OCI-M1 (cell line): Measurements from ENCODE around the gene AIF1.

Experiments
- DNase-seq: peaks from one replicate; lab custom pipeline; 2025; lab: John Stamatoyannopoulos, UW

Gene AIF1

DNA sequence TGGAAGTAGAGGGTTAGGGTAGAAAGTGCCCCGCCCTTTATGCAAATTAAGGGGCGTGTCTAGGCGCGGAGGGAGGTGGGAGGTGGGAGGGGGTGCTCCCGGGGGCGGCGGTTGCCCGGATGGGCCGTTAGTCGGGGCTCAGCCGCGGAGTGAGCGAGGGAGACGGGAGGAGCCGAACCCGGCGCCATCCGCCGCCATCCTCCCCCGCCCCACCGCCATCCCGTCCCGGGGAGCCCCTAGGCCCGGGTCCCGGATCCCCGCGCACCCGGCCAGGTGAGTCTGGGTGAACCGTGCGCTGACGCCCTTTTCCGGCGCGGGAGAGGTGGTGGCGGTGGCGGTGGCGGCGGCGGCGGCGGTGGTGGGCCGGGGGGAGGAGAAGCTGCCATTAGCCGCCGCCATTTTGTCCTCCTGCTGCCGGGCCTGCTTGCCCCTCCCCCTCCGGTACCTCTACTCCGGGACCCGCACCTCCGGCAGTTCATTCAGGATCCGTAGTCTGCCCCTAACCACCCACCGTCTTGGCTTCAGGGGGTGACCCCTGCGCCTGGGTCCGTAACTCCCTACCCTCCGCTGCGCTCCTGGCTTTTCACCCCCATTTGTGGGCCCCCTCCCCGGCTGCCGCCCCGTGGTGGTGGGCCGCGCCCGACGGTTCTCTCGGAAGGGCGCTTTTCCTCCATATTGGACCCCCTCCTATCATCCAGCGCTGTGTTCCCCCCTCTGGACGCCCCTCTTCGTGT is 5.7 kb downstream of the AIF1 start, which contains the start of gene PRRC2A:
TSS of gene PRRC2A (plus strand) at position 130 of the 734 bp plus-strand sequence. CDS start 2,075 bp downstream, outside the sequence.
- DNase-seq, result peak; percentile 93

DNA sequence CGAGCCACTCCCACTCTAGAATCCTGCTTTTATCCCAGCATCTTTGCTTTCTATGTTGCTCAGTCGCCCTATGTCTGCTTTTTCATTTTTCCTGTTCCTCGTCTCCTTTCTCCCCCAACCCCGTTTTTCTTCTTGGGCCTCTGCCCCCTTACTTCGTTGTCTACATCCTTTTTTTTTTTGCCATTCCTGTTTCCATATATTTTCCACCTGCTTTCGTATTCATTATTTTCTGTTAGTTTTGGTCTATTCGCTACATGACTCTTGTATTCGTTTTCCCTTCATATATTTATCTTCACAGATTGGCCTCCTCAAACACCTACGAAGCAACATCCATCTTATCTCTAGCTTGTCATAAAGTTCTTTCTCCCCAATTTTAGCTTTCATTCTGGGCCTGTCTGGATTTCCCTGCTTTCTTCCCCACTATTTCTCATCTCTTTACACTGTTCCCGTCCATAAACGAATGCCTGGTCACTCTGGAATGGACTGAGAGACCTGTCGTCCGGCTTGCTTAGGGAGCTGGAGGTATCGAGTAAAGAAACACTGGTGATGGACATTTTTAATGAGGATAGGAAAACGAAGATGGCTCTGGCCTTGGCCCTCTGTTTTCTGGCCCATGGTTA is 6.4 kb downstream of the AIF1 start:
- DNase-seq, result peak; percentile 58

DNA sequence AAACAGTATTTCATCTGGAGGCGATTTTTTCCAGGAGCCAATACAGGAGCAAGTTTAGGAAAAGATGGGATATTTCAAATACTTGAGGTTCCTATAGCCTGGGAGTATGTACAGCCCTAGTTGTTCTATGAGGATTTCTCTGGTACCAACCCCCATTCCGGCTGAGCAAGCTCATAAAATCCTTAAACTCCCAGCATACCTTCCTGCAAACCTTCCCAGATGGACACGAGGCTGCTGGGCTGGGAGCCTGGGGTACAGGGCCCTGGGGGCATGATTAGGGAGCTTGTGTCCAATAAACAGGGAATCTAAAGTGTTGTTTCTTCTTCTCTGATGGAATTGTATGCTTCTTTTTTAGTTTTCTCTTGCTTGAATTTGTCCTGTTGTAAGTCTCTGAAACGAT is 7.0 kb downstream of the AIF1 start:
- DNase-seq, result no peak

DNA sequence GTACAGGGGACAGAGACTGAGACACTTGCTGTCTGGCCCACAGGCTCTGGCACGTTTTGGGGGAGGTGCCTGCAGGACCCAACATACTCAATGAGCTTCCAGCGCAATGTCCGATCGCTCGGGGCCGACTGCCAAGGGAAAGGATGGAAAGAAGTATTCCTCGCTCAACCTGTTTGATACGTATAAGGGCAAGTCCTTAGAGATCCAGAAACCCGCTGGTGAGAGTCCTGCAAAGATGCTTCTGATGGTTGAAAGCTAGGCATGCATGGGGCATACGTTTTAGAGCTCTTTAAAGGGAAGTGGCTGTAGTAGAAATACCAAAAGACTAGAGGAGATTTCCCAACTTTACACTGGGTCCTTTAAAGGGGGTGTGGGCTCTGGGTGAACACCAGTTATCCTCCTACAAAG is 7.7 kb downstream of the AIF1 start:
- DNase-seq, result no peak

DNA sequence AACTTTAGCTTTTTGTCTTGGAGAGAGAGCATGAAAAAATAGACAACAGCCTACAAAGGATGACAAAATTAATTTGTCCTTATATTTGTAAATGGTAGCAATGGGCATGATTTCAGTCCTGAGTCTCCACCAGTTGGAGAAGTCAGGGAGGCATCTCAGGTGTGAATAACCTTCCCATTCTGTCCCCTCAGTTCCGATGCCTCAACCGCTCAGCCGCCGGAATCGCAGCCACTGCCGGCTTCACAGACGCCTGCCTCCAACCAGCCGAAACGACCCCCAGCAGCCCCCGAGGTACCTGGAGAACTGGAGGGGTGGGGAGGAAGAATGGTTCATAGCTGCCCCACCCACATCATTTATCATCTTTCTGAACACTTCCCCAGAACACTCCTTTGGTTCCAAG is 9.0 kb downstream of the AIF1 start:
- DNase-seq, result no peak

DNA sequence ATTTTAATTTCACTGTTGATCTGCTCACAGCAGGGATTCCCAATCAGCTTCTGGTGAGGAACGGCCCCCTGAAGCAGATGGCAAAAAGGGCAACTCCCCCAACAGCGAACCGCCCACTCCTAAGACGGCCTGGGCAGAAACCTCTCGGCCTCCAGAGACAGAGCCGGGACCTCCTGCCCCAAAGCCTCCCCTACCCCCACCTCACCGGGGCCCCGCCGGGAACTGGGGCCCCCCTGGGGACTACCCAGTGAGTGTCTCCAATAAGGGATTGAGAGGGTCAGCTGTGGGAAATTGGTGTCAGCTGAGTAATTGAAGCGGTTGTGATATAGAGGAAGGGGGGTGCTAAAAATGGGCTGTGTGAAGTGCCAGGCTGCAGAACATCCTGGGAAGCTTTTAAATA is 11.9 kb downstream of the AIF1 start:
- no peak for DNase-seq

DNA sequence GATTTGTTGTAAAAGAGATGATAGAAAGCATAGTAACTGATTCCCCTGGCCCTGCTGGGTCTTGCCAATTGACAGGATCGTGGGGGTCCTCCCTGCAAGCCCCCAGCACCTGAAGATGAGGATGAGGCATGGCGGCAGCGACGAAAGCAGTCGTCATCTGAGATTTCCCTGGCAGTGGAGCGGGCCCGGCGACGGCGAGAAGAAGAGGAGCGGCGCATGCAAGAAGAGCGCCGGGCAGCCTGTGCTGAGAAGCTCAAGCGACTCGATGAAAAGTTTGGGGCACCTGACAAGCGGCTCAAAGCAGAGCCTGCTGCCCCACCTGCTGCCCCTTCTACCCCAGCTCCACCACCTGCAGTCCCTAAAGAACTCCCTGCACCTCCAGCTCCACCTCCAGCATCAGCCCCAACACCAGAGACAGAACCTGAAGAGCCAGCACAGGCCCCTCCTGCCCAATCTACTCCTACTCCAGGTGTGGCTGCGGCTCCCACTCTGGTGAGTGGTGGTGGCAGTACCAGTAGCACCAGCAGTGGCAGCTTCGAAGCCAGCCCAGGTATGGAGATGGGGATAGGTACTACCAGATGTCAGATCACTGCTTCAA is 12.8 kb downstream of the AIF1 start:
- DNase-seq, result no peak

DNA sequence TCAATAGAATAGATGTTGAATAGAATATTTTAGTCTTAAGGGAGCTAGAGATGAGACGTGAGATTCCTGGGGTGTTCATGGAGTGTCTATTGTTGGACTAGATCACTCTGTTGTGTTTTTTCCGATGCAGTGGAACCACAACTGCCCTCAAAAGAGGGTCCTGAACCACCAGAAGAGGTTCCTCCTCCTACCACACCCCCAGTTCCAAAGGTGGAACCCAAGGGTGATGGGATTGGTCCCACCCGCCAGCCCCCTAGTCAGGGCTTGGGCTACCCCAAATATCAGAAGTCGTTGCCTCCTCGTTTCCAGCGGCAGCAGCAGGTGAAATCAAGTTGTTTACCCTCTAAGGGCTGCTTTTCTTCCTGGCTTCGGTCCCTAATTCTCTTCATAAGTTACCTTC is 14.0 kb downstream of the AIF1 start:
- no peak for DNase-seq

DNA sequence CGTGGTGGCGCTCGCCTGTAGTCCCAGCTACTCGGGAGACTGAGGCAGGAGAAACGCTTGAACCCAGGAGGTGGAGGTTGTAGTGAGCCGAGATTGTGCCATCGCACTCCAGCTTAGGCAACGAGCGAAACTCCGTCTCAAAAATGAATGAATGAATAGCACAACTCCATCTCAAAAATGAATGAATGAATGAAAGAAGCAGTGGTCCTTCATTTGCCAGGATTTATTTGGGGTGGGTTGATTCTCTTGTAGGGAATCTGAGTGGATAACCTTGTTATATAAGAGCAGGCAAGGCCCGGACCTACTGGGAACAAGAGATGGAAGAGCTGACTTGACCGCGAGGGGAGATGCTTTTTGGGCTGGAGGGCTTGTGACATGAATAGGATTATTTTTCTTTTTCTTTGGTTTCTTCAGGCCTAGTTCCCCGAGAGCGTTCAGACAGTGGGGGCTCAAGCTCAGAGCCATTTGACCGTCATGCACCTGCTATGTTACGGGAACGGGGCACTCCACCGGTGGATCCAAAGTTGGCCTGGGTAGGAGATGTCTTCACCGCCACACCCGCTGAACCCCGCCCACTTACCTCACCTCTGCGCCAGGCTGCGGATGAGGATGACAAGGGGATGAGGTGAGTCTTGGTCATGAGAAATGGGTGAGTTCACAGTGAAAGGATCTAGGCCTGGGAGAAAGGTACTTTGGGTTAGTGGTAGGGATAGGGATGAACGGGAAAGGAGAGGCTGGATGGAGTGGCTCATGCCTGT is 15.3 kb downstream of the AIF1 start:
- DNase-seq, result no peak

DNA sequence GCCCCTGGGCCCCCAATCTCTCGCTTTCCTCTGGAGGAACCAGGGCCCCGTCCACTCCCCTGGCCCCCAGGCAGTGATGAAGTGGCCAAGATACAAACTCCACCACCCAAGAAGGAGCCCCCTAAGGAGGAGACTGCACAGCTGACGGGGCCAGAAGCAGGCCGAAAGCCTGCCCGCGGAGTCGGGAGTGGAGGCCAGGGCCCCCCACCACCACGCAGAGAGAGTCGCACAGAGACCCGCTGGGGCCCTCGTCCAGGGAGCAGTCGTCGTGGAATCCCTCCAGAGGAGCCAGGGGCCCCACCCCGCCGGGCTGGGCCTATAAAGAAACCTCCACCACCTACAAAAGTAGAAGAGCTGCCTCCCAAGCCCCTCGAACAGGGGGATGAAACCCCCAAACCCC is 16.2 kb downstream of the AIF1 start:
- no peak for DNase-seq

DNA sequence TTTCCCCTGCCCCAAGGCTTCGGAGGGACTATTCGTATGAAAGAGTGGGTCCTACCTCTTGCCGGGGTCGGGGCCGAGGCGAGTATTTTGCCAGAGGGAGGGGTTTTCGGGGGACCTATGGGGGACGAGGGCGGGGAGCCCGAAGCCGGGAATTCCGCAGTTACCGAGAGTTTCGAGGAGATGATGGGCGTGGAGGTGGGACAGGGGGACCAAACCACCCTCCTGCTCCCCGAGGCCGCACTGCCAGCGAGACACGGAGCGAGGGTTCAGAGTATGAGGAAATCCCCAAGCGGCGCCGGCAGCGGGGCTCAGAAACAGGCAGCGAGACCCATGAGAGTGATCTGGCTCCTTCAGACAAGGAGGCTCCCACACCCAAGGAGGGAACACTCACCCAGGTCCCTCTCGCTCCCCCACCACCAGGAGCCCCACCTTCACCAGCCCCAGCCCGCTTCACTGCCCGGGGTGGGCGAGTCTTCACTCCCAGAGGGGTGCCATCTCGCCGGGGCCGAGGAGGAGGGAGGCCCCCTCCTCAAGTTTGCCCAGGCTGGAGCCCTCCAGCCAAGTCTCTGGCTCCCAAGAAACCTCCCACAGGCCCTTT is 16.7 kb downstream of the AIF1 start:
- no peak for DNase-seq

DNA sequence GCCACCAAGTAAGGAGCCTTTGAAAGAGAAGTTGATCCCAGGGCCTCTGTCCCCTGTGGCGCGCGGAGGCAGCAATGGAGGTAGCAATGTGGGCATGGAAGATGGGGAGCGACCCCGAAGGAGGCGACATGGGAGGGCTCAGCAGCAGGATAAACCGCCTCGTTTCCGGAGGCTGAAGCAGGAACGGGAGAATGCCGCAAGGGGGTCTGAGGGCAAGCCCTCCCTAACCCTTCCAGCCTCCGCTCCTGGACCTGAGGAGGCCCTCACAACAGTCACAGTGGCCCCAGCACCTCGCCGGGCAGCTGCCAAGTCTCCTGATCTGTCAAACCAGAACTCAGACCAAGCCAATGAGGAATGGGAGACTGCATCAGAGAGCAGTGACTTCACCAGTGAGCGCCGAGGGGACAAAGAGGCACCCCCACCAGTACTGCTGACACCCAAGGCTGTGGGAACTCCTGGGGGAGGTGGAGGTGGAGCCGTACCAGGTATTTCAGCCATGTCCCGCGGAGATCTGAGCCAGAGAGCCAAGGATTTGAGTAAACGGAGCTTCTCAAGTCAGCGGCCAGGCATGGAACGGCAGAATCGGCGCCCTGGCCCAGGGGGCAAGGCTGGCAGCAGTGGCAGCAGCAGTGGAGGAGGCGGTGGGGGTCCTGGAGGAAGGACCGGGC is 17.4 kb downstream of the AIF1 start:
- no peak for DNase-seq

DNA sequence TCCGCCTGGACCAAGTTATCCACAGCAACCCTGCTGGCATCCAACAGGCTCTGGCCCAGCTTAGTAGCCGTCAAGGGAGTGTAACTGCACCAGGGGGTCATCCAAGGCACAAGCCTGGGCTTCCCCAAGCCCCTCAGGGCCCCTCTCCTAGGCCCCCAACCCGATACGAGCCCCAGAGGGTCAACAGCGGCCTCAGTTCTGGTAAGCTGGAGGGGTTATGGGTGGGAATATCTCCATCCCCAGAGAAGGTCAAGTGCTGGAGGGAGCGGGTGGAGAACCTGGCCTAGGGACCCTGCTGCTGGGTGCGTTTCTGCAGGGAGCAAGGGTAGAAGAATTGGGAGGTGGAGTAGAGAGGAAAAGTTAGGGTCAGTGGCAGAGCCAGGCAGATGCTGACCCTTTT is 18.4 kb downstream of the AIF1 start:
- DNase-seq, result no peak

DNA sequence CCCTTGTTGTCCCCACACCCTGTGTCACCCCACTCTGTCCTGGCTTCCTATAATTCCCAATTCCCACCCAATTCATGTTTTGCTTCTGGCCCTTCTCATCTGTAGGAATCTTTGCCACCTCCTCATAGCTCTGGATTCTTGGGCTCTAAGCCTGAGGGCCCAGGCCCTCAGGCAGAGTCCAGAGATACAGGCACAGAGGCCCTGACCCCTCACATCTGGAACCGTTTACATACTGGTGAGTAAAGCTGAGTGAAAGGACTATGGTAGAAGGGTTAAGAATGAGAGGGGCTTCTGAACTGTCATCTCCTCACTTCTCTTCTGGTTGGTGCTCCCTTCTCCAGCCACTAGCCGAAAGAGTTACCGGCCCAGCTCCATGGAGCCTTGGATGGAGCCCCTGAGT is 19.1 kb downstream of the AIF1 start:
- no peak for DNase-seq

DNA sequence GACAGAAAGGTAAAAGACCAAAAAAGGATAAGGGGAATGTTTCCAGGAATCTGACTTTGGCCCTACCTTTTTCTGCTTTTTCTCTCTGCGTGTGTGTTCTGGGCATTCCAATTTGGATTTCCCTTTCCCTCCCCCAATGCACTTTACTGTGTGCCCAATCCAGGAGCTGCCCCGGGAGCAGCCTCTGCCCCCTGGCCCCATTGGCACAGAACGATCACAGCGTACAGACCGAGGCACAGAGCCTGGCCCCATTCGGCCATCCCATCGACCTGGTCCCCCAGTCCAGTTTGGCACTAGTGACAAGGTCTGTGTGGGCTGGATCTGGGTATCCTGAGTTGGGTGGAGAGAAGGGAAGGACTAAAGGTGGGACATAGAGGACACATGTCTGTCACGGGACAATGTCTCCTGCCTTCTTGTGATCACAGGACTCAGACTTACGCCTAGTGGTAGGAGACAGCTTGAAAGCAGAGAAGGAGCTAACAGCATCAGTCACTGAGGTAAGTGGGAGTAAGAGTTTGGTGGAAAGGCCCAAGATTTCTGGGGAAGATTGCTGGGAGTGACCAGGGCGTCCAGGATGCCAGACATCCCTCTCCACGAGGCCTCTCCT is 20.0 kb downstream of the AIF1 start:
- DNase-seq, result no peak

DNA sequence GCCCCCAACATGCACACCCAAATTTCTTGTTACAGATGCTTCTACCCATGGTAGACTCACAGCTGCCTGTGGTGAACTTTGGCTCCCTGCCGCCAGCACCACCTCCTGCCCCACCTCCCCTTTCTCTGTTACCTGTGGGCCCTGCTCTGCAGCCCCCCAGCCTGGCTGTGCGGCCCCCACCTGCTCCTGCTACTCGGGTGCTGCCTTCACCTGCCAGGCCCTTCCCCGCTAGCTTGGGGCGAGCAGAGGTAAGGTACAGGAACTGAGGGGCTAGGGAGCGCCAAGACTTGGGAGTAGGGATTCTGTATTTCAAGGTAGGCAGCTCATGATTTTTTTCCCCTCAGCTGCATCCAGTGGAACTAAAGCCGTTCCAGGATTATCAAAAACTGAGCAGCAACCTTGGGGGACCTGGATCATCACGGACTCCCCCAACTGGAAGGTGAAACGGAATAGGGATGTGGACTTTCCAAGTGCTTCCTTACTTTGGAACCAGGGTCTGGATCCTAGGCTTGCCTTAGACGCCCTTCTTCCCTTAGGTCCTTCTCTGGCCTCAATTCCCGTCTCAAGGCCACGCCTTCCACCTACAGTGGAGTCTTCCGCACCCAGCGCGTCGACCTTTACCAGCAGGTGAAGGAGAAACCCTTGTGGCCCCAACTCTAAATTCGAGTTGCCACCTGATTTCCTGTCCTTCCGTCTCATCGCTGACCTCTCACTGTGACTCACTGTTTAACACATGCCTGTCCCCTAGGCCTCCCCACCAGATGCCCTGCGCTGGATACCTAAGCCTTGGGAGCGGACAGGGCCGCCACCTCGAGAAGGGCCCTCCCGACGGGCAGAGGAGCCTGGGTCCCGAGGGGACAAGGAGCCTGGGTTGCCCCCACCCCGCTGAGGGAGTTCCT is 21.9 kb downstream of the AIF1 start:
- DNase-seq, result no peak

DNA sequence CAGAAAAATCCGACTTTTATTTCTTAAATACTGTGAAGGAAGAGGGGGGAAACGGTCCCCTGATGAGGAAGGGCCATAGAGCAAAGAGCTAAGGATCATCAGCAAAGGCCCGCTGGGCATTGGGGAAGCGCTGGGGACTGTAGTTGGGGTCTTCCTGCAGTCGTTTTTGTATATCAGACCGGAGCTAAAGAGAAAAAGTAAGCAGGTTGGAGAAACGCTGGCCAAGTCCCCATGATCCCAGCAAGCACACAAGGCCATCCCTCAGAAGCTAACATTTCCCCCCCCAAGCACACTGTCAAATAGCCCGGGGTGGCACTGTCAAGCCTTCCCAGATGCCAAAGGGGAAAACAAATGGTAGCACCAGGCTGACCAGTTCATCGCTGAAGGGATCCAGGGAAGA is 24.0 kb downstream of the AIF1 start:
- no peak for DNase-seq

DNA sequence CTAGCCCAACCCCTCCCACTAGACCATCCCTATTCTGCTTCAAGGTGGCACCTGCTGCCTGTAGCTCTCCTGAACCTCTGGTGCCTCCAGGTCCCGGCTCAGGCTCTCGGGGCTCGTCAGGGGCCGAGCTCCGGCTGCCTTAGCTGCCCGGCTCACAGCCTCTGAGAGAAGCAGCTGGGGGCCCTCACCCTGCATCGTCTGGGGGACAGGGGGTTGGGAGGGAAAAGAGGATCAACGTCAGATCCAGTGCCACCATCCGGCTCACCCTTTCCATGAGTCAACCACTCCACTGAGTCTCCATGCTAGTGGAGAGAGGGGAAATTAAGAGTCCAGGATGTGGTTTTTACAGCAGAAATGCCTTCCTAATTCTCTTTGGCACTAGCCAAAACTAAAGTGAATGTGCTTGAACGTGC is 24.4 kb downstream of the AIF1 start:
- no peak for DNase-seq

DNA sequence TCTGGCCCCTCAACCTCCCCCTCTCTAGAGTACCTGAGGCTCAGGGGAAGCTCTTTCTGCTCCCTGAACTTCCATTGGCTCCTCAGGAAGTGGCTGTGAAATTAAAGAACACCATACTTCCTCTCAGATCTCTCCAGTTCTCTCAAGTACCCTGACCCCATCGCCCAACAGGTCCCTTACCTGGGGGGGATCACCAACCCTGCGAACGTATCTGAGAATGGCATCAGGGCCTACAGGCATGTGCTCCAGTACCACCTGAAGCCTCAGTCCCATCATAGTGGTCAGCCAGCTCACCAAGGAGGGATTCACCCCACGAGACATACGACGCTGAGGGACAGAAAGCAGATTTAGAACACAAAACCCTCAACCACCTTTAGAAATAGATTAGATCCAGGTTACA is 25.6 kb downstream of the AIF1 start:
- DNase-seq, result no peak

DNA sequence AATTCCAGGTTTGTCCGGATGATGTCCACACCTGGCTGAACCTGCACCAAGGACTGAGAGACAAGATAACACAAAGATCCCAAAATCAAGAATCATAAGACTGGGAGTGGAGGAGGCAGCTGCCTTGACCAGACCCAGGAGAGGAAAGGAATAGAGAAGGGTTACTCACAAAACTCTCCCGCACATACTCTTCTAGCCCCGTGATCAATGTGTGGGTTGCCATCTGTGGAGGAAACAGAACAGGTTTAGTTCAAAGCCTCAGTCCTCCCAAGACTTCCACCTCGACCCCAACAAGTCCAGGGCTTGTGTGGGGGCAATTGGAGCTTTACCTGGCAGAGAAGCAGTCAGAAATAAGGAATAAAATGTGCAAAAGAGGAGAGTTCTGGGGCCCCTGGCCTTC is 26.3 kb downstream of the AIF1 start:
- DNase-seq, result no peak
